ENCODE data around the gene MRPL38.

DNA sequence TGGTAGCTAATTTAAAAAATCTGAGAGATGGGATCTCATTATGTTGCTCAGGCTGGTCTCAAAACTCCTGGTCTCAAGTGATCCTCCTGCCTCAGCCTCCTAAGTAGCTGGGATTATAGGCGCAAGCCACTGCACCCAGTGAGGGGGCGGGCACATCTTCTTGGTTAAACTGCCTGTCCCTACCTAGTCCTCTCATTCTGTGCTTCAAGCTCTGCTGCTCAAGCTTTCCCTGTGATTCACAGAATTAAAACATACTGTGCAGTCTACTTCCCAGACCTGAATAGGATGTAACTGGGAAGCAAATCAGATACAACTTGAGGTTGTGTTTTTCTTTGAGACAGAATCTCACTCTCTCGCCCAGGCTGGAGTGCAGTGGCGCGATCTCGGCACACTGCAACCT is 2.3 kb downstream of the MRPL38 start:
- TF ChIP-seq, protein P1, sequence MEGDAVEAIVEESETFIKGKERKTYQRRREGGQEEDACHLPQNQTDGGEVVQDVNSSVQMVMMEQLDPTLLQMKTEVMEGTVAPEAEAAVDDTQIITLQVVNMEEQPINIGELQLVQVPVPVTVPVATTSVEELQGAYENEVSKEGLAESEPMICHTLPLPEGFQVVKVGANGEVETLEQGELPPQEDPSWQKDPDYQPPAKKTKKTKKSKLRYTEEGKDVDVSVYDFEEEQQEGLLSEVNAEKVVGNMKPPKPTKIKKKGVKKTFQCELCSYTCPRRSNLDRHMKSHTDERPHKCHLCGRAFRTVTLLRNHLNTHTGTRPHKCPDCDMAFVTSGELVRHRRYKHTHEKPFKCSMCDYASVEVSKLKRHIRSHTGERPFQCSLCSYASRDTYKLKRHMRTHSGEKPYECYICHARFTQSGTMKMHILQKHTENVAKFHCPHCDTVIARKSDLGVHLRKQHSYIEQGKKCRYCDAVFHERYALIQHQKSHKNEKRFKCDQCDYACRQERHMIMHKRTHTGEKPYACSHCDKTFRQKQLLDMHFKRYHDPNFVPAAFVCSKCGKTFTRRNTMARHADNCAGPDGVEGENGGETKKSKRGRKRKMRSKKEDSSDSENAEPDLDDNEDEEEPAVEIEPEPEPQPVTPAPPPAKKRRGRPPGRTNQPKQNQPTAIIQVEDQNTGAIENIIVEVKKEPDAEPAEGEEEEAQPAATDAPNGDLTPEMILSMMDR (conservative IDR thresholded peaks at IDR 0.05) = no peak
- no peak for TF ChIP-seq ZFX (IDR thresholded peaks at IDR 0.05)
